GM18870 (cell line): Measurements from ENCODE around the gene BCL3.
"Not testable (repeated sequence)": the region's sequence is repeated elsewhere in the genome, so short reads cannot be mapped to it uniquely, and the experiment has no call there.

ENCODE experiments used
- ATAC-seq: cut with Tn5 transposase; IDR thresholded peaks from one replicate; pipeline ENCODE4 v1.9.1; 2021; ENCODE audit warnings: moderate library complexity; ENCODE audit not compliant: unreplicated experiment

Gene BCL3

DNA sequence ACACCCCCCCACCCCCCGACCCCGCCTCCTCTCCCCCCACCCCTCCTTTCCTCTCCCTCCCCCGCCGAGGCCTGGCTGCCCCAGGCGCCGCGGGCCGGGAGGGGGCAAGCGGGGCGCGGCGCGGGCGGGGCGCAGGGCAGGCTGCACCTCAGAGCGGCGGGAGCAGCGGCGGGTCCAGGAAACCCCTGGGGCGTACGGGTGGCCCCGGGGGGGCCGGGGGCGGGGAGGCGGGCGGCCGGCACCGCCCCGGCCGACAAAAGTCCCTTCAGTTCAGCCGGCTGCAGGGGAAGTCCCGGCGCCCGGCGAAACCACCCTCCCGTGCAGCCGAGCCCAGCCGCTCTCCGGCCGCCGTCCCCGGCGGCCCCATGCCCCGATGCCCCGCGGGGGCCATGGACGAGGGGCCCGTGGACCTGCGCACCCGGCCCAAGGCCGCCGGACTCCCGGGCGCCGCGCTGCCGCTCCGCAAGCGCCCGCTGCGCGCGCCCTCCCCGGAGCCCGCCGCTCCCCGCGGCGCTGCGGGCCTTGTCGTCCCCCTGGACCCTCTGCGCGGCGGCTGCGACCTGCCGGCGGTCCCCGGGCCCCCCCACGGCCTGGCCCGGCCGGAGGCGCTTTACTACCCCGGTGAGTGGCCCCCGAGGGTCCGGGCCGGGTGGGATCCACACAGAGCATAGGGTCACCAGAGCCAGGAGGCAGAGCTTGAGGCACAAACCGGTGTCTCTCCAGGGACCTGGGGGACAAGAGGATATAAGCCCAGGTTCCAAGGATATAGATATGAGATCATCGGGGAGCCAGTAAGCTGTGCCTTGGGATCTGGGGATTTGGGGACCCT, at the start of gene BCL3:
Gene BCL3 (plus strand): TSS at position 283 of the 829 bp plus-strand sequence. CDS start 83 bp downstream, at position 366.
- no peak for ATAC-seq

- no peak for ATAC-seq
Measured at GRCh38 chr19:44700547-44700946, 48.0 kb upstream of the BCL3 start.

- no peak for ATAC-seq
Measured at GRCh38 chr19:44701228-44701627, 47.3 kb upstream of the BCL3 start.

DNA sequence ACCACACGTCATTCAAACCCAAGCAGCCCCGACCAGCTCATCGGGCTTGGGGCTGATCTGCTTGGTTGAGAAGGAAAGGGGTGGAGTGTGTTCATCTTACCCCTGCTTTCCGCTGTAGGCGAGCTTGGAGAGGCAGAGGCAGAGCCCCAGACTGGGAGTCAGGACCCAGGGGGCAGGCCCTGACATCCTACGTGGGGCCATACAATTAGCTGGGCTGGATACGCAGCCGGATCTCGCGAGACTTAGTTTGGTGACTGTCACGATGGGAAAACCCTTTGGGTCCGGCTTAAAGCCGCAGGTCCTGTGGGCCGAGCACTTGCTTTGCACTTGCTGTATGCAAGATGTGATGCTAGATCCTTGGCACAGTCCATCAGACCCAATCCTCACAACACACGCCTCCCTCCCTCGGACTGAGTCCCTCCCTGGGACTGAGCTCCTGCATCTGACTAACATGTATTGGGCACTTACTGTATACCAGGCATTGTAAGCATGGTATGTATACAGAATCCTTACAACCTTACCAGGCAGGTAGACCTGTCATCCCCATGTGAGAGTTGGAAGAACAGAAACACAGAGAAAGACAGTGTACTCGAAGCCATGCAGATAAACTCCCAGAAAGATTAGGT, 45.8 kb upstream of the BCL3 start:
- no peak for ATAC-seq

DNA sequence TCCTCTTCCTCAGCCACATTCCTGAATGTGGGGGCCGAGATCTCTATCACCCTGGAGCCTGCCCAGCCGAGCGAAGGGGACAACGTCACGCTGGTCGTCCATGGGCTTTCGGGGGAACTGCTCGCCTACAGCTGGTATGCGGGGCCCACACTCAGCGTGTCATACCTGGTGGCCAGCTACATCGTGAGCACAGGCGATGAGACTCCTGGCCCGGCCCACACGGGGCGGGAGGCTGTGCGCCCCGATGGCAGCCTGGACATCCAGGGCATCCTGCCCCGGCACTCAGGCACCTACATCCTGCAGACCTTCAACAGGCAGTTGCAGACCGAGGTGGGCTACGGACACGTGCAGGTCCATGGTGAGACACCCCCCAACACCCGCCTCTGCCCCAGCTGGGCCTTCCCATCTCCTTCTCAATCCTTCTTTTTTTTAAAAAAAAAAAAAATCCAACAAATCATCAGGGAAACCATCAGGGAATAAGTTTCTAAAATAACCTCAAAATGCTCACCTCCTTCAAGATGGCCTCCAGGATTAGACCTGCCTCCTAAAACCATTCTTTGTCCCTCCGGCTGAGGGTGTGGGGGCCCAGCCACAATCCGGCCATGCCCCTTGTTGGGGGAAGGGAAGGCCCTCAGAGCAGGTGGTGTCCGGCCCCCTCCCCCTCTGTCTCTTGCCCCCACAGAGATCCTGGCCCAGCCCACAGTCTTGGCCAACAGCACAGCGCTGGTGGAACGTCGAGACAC, 45.0 kb upstream of the BCL3 start:
- no peak for ATAC-seq

GRCh38 chr19:44704982-44705381, 43.5 kb upstream of the BCL3 start:
- ATAC-seq: no peak

- ATAC-seq: no peak
Measured at GRCh38 chr19:44705502-44706010, 43.0 kb upstream of the BCL3 start.

DNA sequence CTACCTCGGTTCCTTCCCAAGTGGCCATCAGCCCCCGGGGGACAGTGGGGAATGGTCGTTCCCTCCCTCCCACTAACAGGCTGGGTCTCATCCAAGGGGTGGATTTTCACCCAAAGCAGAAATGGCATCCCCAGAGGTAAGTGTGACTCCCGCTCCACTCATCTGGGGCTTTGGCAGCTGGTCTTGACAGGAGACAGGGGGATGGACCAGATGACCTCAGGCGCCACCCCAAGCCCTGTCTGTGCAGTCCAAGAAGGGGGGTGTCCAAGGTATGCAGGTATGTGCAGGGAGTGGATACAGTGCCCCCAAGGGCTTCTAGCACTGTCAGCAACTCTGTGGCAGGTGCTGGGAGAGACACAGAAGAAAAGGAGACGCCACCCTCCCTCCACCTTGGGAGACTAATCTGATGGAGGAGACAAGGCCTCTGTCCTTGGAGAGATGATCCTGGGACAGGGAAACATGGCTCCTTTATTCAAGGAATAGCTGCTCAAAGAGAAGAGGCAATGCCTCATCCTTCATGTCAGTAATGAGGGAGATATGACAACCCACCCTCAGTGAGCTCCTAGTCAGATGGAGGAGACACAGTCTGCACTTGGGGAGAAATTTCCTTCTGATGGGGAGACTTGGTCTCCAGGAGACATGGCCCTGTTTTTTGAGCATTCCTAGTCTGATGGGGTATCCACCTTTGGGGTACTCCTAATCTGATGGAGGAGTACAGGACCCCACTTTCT, 41.8 kb upstream of the BCL3 start:
- ATAC-seq: no peak

- no peak for ATAC-seq
Measured at GRCh38 chr19:44707794-44708193, 40.7 kb upstream of the BCL3 start.

DNA sequence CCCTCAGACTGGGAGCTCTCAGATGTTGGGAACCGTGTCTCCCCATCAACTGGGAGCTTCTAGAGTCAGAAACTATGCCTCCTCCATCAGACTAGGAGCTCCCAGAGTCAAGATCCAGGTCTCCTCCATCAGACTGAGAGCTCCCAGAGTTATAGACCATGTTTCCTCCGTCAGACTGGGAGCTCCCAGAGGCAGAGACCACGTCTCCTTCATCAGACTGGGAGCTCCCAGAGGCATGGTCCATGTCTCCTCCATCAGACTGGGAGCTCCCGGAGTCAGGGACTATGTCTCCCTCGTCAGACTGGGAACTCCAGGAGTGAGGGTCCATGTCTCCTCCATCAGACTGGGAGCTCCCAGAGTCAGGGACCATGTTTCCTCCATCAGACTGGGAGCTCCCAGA, 39.6 kb upstream of the BCL3 start:
- ATAC-seq: no peak

DNA sequence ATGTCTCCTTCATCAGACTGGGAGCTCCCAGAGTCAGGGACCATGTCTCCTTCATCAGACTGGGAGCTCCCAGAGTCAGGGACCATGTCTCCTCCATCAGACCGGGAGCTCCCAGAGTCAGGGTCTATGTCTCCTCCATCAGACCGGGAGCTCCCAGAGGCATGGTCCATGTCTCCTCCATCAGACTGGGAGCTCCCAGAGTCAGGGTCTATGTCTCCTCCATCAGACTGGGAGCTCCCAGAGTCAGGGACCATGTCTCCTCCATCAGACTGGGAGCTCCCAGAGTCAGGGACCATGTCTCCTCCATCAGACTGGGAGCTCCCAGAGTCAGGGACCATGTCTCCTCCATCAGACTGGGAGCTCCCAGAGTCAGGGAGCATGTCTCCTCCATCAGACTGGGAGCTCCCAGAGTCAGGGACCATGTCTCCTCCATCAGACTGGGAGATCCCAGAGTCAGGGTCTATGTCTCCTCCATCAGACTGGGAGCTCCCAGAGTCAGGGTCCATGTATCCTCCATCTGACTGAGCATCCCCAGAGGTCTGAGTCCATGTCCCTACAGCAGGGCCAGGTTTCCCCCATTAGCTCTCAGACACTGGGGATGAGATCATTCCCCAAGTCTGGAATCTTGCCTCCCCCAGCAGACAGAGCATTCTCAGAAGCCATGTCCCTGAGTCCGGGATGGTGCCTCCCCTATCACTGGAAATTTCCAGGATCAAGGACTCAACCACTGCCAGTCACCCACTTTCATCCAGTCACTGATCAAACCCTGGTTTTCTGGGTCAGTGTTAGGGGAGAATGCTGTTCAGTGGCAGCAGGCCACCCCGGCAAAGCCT, 38.9 kb upstream of the BCL3 start:
- ATAC-seq: not testable (repeated sequence)

- no peak for ATAC-seq
Measured at GRCh38 chr19:44710483-44710882, 38.0 kb upstream of the BCL3 start.

DNA sequence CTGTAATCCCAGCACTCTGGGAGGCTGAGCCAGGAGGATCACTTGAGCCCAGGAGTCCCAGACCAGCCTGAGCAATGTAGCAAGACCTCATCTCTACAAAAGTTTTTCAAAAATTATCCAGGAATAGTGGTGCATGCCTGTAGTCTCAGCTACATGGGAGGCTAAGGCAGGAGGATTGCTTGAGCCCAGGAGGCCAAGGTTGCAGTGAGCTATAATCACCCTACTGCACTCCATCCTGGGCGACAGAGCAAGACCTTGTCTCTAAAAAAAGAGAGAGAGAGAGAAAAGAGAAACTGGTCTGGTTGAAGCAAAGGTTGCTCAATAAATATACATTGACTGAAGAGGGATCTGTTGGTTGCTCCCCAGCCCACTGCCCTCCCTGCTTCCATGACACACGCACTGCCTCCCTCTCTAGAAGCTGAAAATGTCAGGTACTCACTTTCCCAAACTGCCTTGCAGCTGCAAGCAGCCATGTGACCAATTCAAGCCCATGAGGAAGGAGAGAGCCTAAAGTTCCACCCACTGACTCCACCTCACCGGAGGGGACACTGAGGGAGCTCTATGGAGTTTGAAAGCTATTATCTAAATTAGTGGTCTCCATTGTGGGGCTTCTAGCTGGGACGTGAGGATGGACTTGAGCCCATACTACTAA, 35.5 kb upstream of the BCL3 start:
- ATAC-seq: no peak

DNA sequence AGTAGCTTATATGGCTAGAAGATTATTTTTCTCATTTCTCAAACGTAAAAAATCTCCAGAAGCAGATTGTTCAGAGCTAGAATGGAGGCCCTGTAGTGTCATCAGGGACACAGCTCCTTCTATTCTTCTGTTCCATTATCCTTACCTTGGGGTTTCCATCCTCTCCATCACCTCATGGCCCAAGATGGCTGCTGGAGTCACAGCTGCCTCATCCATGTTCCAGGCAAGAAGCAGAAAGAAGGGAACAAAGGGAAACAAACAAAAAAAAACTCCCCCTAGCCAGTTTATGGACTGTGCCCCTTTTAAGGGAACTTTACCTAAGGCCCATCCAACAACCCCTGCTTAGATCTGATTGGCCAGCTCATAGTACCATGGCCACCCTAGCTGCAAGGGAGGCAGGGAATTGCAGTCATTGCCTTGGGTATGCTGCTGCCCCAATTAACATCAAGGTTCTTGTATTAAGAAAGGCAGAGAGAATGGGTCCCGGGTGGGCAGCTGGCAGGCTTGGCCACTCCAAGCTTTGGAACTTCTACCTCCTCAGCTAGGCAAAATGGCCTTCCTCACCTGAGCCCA, 33.8 kb upstream of the BCL3 start:
- ATAC-seq: no peak

- ATAC-seq: no peak
Measured at GRCh38 chr19:44717603-44718002, 30.9 kb upstream of the BCL3 start.

DNA sequence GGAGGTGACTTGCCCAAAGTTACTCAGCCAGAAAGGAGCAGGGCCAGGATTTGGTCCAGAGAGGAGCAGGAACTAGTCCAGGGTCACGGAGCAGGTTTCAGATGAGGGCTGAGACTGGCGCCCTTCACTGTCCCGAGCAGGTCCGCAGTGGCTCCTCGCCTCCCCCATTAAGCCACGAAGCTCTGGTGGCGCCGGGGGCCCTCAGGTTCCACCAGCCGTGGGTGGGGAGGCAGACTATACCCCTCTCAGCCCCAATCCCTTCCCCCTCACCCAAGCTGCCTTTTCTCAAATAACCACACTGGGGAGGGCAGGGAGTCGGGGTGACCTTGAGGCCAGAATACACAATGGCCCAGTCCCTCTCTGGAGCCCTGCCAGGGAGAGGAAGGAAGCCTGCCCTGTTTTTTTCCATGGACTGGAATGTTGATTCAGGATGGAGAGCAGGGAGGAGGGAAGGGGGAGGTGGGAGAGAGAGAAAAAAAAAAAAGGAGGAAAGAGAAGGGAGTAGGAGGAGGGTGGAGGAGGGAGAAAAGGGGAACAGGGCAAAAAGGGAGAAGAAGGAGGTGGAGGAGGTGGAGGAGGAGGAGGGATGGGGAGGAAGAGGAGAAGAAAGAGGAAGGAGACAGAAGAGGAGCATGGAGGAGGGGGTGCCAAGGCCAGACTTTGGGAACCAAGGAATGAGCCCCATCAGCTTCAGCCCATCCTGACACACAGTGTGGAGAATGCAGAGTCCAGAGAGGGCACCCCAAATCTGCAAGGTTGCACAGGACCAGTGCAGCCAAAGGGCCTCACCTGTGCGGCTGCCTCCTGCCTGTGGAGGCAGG, 29.9 kb upstream of the BCL3 start:
- ATAC-seq: no peak

- ATAC-seq: no peak
Measured at GRCh38 chr19:44719262-44719701, 29.2 kb upstream of the BCL3 start.

DNA sequence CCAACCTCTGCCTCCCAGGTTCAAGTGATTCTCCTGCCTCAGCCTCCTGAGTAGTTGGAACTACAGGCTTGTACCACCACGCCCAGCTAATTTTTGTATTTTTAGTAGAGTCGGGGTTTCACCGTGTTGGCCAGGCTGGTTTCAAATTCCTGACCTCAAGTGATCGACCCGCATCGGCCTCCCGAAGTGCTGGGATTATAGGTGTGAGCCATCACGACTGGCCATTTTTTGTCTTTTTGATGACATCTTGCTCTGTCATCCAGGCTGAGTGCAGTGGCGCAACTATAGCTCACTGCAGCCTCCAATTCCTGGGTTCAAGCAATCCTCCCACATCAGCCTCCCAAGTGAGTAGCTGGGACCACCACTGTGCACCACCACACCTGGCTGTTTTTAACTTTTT, 28.1 kb upstream of the BCL3 start:
- not testable (repeated sequence) for ATAC-seq
